Glomerular endothelial cell (primary cell): ENCODE measurements around the gene BRCA2. TPM values are rescaled to one million over a fixed set of nuclear protein-coding genes. Genes with fewer than 3 reads are reported as not detected.
"Not testable (repeated sequence)": the region's sequence is repeated elsewhere in the genome, so short reads cannot be mapped to it uniquely, and the experiment has no call there.

Experiments used
- DNase-seq: peaks from one replicate; pipeline ENCODE4 v3.0.0-alpha.2; 2011; ENCODE audit warnings: low read depth, low spot score; ENCODE audit errors: extremely low read depth
- total RNA-seq: library from RNA; depleted of rRNA; stranded (reverse); fragments of >200 nt; gene quantifications from 2 replicates; pipeline ENCODE4 v1.2.3, GENCODE V29; 2015

The BRCA2 gene
- total RNA-seq, 1 donor from 2014 or later = 3.9 TPM

- DNase-seq = no peak
Measured at GRCh38 chr13:32311188-32311897, 4.0 kb upstream of the BRCA2 start.

- no peak for DNase-seq
Measured at GRCh38 chr13:32314271-32315237, 754 bp upstream of the BRCA2 start.

- DNase-seq = peak; percentile 45
Measured at GRCh38 chr13:32316028-32316339, 676 bp downstream of the BRCA2 start.

- no peak for DNase-seq
Measured at GRCh38 chr13:32316501-32316900, 1.2 kb downstream of the BRCA2 start.

- DNase-seq = no peak
Measured at GRCh38 chr13:32317716-32318465, 2.6 kb downstream of the BRCA2 start.

GRCh38 chr13:32320528-32320927, 5.2 kb downstream of the BRCA2 start:
- no peak for DNase-seq

GRCh38 chr13:32323912-32324311, 8.6 kb downstream of the BRCA2 start:
- no peak for DNase-seq

- DNase-seq = no peak
Measured at GRCh38 chr13:32330441-32330840, 15.1 kb downstream of the BRCA2 start.

GRCh38 chr13:32334671-32335070, 19.4 kb downstream of the BRCA2 start:
- no peak for DNase-seq

GRCh38 chr13:32340914-32341313, 25.6 kb downstream of the BRCA2 start:
- no peak for DNase-seq

GRCh38 chr13:32347651-32348050, 32.3 kb downstream of the BRCA2 start:
- DNase-seq = no peak

GRCh38 chr13:32350839-32351441, 35.6 kb downstream of the BRCA2 start:
- DNase-seq = not testable (repeated sequence)

- DNase-seq = no peak
Measured at GRCh38 chr13:32354040-32354439, 38.7 kb downstream of the BRCA2 start.

GRCh38 chr13:32355935-32356334, 40.6 kb downstream of the BRCA2 start:
- DNase-seq = not testable (repeated sequence)

GRCh38 chr13:32362574-32362973, 47.3 kb downstream of the BRCA2 start:
- no peak for DNase-seq

GRCh38 chr13:32370805-32371204, 55.5 kb downstream of the BRCA2 start:
- DNase-seq = no peak

GRCh38 chr13:32376642-32377415, 61.5 kb downstream of the BRCA2 start:
- DNase-seq = no peak

- DNase-seq = no peak
Measured at GRCh38 chr13:32378012-32378411, 62.7 kb downstream of the BRCA2 start.

- no peak for DNase-seq
Measured at GRCh38 chr13:32381539-32381938, 66.2 kb downstream of the BRCA2 start.
